ENCODE data around the gene NOSTRIN.
A peak's percentile ranks its signal among the peaks of the same experiment; 100 is the strongest.
"Not testable (repeated sequence)": the region's sequence is repeated elsewhere in the genome, so short reads cannot be mapped to it uniquely, and the experiment has no call there.

Gene NOSTRIN

GRCh38 chr2:168801961-168802858 lies at the start of gene NOSTRIN:
Gene NOSTRIN, plus strand, starts transcription at chr2:168802637. Its CDS starts 10 bp downstream, at chr2:168802647.
- no peak for DNase-seq (ENCODE audit: low spot score)

- DNase-seq (ENCODE audit: low spot score), result no peak
These were observed 48.6 kb upstream of the NOSTRIN start for GRCh38 chr2:168753765-168754329.

GRCh38 chr2:168757223-168757622 lies 45.2 kb upstream of the NOSTRIN start:
- DNase-seq (ENCODE audit: low spot score), result no peak

- no peak for DNase-seq (ENCODE audit: low spot score)
These were observed 43.2 kb upstream of the NOSTRIN start for GRCh38 chr2:168758970-168759820.

- DNase-seq (ENCODE audit: low spot score), result no peak
These were observed 37.0 kb upstream of the NOSTRIN start for GRCh38 chr2:168765401-168765800.

GRCh38 chr2:168766600-168766999 lies 35.8 kb upstream of the NOSTRIN start:
- no peak for DNase-seq (ENCODE audit: low spot score)

- no peak for DNase-seq (ENCODE audit: low spot score)
These were observed 35.2 kb upstream of the NOSTRIN start for GRCh38 chr2:168767258-168767657.

GRCh38 chr2:168768357-168768756 lies 34.1 kb upstream of the NOSTRIN start:
- not testable (repeated sequence) for DNase-seq (ENCODE audit: low spot score)

GRCh38 chr2:168770796-168771195 lies 31.6 kb upstream of the NOSTRIN start:
- DNase-seq (ENCODE audit: low spot score), result no peak

GRCh38 chr2:168772704-168773103 lies 29.7 kb upstream of the NOSTRIN start:
- no peak for DNase-seq (ENCODE audit: low spot score)

GRCh38 chr2:168773128-168773527 lies 29.3 kb upstream of the NOSTRIN start:
- no peak for DNase-seq (ENCODE audit: low spot score)

- DNase-seq (ENCODE audit: low spot score), result peak; percentile 51
These were observed 28.5 kb upstream of the NOSTRIN start for GRCh38 chr2:168773719-168774521.

- DNase-seq (ENCODE audit: low spot score), result no peak
These were observed 26.6 kb upstream of the NOSTRIN start for GRCh38 chr2:168775837-168776236.

- DNase-seq (ENCODE audit: low spot score), result no peak
These were observed 21.8 kb upstream of the NOSTRIN start for GRCh38 chr2:168780669-168781071.

GRCh38 chr2:168781191-168781817 lies 21.1 kb upstream of the NOSTRIN start:
- DNase-seq (ENCODE audit: low spot score), result no peak

- DNase-seq (ENCODE audit: low spot score), result no peak
These were observed 20.2 kb upstream of the NOSTRIN start for GRCh38 chr2:168782271-168782670.

GRCh38 chr2:168784993-168785392 lies 17.4 kb upstream of the NOSTRIN start:
- no peak for DNase-seq (ENCODE audit: low spot score)

GRCh38 chr2:168787098-168787781 lies 15.2 kb upstream of the NOSTRIN start:
- DNase-seq (ENCODE audit: low spot score), result no peak

- DNase-seq (ENCODE audit: low spot score), result no peak
These were observed 14.6 kb upstream of the NOSTRIN start for GRCh38 chr2:168787782-168788376.

- no peak for DNase-seq (ENCODE audit: low spot score)
These were observed 12.7 kb upstream of the NOSTRIN start for GRCh38 chr2:168789776-168790175.
